ENCODE results near the gene TLR10.

The TLR10 gene

DNA sequence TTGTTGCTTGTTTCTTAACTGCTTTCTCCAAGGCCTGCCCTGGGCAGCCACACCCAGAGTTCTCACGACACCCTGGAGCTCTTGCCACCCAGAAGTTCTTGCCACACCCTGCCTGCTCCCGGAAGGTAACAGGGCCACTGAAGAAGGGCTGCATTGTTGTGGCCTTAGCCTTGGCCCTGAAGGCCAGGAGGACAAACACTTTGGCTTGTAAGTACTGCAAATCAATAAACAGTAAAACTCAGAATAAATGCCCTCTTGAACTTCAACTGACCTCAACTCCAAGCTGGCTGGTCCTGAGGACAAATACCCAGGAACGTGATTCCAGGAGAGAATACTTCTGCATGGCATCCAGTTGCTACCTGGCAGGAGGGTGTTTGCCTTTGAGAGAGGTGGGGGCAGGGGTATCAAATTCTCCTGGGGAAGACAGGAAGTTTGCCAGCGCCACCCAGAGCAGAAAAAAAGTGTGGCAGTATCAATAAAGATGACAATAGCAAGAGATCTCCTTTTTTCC is 54.1 kb downstream of the TLR10 start:
- no peak for DNase-seq

DNA sequence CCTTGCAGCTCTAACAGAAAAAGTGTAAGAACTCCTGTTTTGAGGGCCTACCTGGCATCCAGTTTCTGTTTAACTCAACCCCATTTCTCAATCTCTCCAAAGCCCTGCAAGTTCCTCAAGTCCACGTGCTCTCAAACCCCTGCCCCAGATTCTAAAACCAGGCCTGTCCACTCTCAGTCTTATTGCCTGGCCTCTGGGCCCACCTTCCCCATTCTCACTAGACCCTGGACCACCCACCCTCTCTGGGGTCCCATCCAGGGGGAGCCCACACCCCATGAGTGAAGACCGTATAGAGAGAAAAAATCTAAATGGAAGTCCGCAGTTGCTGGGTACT is 58.3 kb downstream of the TLR10 start:
- no peak for DNase-seq

DNA sequence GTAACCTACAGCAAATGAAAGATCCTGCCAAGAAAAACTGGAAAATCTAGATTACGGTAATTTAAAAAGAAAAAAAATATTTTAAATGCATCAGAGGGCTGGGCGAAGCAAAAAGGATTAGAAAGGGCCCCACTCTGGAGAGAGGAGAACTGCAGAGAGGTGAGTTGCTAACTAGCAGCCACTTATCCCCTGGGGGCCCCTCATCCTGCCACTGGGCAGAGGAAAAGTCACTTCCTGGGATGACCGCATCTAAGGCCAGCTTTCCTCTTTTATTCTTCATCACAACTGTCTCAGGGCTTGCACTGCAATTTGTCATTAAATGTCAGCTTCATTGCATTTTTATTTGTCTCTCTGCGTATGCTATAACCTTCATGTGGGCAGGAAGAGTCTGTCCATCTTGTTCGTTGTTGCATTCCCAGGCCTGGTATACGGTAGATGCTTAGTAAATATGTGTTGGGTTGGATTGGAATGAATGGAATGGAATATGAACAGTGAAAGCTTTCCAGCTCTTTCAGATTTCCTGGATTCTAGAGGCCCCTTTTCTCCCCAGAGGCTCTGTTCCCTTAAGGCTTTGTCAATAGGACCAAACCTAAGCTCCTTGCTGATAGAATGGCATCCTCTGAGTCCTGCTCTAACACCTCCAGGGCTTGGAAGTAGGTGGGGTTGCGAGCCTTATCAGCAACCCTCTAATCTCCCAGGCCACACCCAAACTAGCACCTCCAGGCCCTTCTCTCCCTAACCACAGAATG is 58.9 kb downstream of the TLR10 start:
- no peak for DNase-seq

DNA sequence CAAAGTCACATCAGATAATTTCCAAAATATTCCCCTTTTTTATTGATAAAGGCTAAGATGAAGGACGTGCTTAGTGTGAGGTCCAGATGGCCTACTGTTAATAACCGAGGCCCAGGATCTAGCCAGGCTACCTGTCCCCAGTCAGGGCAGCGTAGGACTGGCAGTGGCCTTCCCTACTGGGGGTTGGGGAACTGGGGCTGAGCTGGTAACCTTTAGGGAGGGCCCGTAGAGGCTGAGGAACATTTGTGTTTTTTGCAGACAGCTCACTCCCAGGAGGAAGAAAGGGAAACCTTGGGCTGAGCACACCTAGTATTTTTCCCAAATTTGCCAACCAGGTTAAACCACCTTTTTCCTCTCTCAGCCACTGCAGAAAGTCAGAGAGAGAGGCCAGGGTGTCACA is 59.7 kb downstream of the TLR10 start:
- no peak for DNase-seq

Data from activated CD4-positive, alpha-beta T cell treated with anti-CD3 and anti-CD28 coated beads for 4 hours (primary cell).